Measurements from ENCODE around the gene POGZ.

DNA sequence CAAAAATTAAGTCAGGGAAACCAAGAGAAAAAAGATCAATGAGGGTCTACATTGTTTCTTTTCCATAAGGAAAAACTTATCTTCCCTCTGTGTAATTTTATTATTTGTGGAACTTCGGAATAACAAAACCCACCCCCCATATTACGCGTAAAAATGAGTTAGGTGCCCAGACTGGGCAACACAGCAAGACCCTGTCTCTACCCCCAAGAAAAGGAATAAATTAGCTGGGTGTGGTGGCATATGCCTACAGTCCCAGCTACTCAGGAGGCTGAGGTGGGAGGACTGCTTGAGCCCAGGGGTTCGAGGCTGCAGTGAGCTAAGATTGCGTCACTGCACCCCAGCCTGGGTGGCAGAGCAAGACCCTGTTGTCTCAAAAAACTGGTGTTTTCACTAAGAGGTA lies 39.5 kb downstream of the POGZ start:
- TF ChIP-seq POLR2A (IDR thresholded peaks at IDR 0.05), result no peak
- TF ChIP-seq, protein P1, sequence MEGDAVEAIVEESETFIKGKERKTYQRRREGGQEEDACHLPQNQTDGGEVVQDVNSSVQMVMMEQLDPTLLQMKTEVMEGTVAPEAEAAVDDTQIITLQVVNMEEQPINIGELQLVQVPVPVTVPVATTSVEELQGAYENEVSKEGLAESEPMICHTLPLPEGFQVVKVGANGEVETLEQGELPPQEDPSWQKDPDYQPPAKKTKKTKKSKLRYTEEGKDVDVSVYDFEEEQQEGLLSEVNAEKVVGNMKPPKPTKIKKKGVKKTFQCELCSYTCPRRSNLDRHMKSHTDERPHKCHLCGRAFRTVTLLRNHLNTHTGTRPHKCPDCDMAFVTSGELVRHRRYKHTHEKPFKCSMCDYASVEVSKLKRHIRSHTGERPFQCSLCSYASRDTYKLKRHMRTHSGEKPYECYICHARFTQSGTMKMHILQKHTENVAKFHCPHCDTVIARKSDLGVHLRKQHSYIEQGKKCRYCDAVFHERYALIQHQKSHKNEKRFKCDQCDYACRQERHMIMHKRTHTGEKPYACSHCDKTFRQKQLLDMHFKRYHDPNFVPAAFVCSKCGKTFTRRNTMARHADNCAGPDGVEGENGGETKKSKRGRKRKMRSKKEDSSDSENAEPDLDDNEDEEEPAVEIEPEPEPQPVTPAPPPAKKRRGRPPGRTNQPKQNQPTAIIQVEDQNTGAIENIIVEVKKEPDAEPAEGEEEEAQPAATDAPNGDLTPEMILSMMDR (IDR thresholded peaks at IDR 0.05), result no peak
